Sigmoid colon (tissue), 4 donors: ENCODE measurements around the gene EME1.

ENCODE experiments used
- CTCF ChIP-seq, 4 experiments: fragments of 450-650 bp in 3 of 4; fragments of 200-600 bp in 1 of 4; IDR thresholded peaks; one replicate each; pipeline ENCODE4 v1.5.1; 2016 to 2019; ENCODE audit warnings: antibody characterized with exemption in 4 of 4, mild to moderate bottlenecking in 3 of 4, moderate library complexity in 2 of 4
- EP300 ChIP-seq, 4 donors: sonication (generic); formaldehyde crosslinking; IDR thresholded peaks; one replicate each; pipeline ENCODE4 v1.6.1; 2017; ENCODE audit warnings: antibody characterized with exemption in 4 of 4
- POLR2A ChIP-seq, 2 donors: fragments of 450-650 bp; IDR thresholded peaks; one replicate each; pipeline ENCODE4 v1.6.1; 2016; ENCODE audit warnings: antibody characterized with exemption in 2 of 2, mild to moderate bottlenecking in 2 of 2, moderate library complexity in 2 of 2
- POLR2AphosphoS5 ChIP-seq, 4 donors: sonication (generic); formaldehyde crosslinking; IDR thresholded peaks; one replicate each; pipeline ENCODE4 v1.6.1; 2017; ENCODE audit warnings: antibody characterized with exemption in 4 of 4

- no peak for TF ChIP-seq CTCF (IDR thresholded peaks at IDR 0.05)
- TF ChIP-seq POLR2AphosphoS5 (IDR thresholded peaks at IDR 0.05), result no peak
- TF ChIP-seq POLR2A (IDR thresholded peaks at IDR 0.05), result no peak
- TF ChIP-seq EP300 (IDR thresholded peaks at IDR 0.05), result no peak
These were observed 8.3 kb upstream of the EME1 start for GRCh38 chr17:50364715-50365114.
